ENCODE data around the gene PRKAG2.

The PRKAG2 gene

DNA sequence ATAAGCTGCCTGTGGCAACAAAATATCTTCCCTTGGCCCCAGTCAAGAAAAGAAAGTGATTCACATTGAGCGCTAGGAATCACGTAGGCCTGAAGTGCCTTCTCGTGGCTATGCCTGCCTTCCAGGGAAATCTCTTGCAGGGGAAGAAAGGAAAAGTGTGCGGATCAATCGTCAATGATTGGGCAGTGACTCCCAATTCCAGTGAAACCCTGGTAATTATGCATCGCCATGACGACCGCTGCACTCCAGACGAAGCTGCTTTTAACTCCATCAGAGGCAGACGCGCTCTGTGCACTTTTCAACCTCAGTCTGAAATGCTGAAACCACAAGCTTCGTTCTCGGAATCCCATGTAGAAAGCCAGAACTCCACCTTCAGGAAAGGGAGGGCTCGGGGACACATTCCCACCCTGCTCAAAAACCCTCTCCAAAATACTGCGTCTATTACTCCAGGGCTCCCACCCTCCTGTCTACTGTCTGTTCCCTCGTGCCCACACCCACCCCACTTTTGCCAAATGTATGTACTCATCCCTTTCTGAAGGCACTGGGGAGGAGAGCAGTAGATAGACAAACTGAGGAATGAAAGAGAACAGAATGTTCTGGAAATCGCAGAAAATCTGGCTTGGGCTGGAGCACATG is 24.2 kb upstream of the PRKAG2 start:
- no peak for DNase-seq (ENCODE audit: low read depth)

- DNase-seq (ENCODE audit: low read depth), result no peak
Observed at GRCh38 chr7:151900591-151900985, 23.7 kb upstream of the PRKAG2 start.

DNA sequence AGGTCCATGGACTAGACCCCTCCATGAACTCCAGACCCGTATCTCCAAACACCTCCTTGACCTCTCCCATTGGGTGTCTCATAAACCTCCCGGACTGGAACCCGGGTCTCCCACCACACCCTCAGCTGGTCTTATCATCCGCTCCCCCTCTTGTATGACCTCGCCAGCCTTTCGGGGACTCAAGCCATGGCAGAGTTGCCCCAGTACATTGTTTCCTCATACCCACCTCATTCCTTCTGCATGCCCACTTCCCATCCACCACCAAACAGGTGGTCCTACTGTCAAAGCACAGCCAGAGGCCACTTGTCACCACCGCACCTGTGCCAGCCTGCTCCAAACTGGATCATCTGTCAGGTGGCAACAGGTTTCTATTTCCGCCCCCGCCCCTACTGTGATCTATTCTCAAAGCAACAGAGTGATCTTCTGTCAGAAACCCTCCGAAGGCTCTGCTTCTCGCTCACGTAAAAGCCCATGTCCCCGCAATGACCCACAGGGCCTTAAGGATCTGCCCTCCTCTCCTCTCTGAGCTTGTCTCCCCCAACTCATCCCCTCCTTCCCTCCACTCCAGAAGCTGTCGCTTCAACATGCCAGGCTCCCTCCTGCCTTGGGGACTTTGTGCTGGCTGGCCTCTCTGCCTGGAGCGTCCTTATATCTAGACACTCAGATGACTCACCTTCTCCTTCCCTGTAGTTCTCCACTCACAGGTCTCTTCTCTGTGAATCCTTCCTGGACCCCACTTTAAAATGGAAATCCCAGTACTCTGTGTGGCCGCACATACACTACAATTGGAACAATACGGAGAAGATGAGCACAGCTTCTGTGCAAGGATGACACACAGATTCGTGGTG is 22.8 kb upstream of the PRKAG2 start:
- DNase-seq (ENCODE audit: low read depth), result no peak

- DNase-seq (ENCODE audit: low read depth), result no peak
Observed at GRCh38 chr7:151897951-151898686, 21.2 kb upstream of the PRKAG2 start.

- DNase-seq (ENCODE audit: low read depth), result no peak
Observed at GRCh38 chr7:151897161-151897731, 20.3 kb upstream of the PRKAG2 start.

GRCh38 chr7:151896486-151896885 is 19.6 kb upstream of the PRKAG2 start:
- DNase-seq (ENCODE audit: low read depth), result no peak

DNA sequence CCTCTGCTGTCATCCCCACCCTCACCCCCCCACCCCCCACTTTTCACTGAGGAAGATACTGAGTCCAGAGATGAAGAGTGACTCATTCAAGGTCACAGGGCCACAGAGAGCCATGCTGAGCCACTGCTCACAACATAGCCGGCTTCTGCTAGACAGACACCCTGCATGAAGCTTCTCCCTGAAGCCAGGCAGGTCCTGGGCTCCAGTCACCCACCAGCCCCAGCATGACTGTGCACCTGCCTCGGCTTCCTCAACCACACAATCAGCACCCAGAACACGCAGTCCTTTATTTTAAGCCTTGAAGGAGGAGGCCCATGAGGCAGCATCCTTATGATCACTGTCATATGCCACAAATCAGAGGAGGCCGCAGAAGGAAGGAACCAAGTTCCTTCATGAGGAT is 19.2 kb upstream of the PRKAG2 start:
- no peak for DNase-seq (ENCODE audit: low read depth)

- no peak for DNase-seq (ENCODE audit: low read depth)
Observed at GRCh38 chr7:151895631-151896031, 18.7 kb upstream of the PRKAG2 start.

- no peak for DNase-seq (ENCODE audit: low read depth)
Observed at GRCh38 chr7:151895008-151895630, 18.2 kb upstream of the PRKAG2 start.

DNA sequence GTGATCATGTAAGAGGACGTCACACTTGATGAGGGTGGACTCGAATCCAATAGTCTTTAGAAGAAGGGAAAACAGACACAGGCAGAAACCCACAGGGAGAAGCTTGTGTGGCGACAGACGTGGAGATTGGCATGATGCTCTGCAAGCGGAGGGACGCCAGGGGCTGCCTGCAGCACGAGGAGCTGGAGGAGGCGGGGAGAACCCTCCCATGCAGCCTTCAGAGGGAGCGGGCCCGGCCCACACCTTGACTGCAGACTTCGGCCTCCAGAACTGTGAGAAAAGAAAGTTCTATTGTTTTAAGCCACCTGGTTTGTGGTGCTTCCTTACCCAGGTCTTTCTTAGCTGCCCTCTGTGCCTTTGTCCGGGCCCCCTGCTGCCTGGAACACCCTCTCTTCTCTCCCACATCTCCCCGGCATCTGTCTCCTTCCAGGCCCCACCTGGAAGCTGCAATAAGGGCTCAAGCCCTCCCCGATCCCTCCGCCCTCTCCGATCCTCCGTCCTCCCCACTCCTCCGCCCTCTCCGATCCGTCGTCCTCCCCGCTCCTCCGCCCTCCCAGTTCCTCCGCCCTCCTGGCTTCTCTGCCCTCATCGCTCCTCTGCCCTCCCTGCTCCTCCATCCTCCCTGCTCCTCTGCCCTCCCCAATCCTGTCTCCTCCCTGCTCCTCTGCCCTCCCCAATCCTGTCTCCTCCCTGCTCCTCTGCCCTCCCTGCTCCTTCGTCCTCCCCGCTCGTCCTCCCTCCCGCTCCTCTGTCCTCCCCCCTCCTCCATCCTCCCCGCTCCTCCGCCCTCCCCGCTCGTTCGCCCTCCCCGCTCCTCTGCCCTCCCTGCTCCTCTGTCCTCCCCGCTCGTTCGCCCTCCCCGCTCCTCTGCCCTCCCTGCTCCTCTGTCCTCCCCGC is 17.4 kb upstream of the PRKAG2 start:
- no peak for DNase-seq (ENCODE audit: low read depth)

GRCh38 chr7:151893405-151893923 is 16.5 kb upstream of the PRKAG2 start:
- DNase-seq (ENCODE audit: low read depth), result no peak

- no peak for DNase-seq (ENCODE audit: low read depth)
Observed at GRCh38 chr7:151891753-151892152, 14.8 kb upstream of the PRKAG2 start.

- no peak for DNase-seq (ENCODE audit: low read depth)
Observed at GRCh38 chr7:151891182-151891581, 14.3 kb upstream of the PRKAG2 start.

DNA sequence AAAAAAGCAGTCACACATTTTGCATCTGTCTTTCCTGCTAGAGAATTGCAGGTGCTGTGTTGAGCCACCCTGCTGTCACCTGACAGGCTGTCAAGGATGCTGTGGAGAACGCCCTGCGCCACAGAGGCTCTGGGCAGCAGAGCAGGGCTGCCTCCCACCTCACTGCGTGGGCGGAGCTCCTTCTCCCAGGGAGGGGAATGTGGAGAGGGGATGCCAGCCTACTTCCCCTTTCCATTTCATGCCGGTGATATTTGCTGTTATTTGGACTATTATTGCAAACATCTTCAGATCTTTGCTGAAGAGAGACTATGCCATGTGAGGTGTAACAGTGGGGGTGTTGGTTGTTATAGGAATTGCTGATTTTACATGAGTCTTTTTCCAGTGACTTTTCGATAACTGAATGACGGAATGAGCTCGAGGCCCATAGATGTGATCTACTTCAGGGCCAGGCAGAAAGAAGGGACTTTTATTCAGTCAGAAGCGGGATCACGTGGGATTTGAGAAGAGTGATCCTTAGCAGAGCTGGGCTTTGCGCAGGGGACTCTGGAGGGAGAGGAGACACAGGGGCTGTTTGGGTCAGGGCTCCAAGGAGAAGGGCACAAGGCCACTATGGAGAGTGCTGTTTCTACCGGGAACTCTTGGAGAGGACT is 13.6 kb upstream of the PRKAG2 start:
- DNase-seq (ENCODE audit: low read depth), result no peak

- no peak for DNase-seq (ENCODE audit: low read depth)
Observed at GRCh38 chr7:151889406-151890354, 12.8 kb upstream of the PRKAG2 start.

DNA sequence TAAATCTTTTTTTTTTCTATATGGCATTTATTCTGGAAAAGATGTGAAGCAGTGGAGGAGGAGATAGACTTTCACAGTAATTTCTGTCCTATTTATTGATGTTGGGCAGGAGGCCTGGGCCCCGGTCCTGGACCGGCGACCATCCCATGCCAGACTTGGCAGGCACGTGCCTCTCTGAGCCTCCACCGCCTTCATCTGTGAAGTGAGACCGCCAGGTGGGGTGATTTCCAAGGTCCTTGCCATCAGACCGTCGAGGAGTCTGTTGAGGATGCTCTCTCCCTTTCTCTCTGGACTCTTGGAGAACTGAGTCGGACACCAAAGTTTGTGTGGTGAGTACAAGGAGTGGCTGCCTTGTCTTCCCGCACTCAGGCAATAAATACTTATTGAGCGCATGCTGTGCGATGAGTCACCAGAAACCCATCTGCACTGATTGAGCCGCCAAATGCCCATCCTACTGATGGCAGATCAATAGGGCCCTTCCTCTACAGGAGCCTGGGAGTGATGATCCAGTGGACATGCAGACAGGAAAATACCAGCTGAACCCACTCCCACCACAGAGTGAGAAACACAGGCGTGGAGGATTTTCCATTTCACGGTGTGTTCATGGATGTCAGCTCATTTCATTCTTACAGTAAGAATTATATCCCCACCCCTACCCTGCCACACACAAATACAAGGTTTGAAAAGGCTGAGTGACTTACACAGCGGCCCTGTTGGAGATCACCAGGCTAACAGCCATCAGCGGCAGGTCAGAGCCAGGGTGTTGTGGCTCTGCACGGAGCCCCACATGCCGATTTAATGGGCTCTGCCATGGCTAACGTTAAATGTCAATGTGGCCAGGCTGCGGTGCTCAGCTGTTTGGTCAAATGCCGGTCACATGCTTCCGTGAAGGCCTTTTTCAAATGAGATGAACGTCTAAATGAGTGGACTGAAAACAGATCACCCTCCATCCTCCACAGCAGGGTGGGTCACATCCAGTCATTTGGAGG is 11.5 kb upstream of the PRKAG2 start:
- DNase-seq (ENCODE audit: low read depth), result no peak

DNA sequence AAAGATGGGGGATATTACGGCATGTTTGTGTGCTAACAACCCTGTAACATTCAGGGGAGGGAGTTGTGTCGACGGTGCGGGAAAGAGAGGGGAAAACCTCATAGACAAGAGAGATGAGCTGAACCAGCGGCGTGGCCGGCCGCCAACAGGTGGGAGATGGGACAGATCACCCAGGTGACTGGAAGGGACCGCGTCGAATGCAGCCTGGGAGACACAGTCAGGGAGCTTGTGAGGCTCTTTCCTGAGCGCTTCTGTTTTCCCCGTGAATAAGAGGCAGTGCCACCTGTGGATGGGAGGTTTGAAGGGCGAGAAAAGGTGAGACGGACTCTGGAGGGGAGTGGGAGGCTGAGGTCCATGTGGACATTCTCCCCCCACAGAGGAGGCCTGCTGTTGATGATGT is 9.9 kb upstream of the PRKAG2 start:
- no peak for DNase-seq (ENCODE audit: low read depth)

DNA sequence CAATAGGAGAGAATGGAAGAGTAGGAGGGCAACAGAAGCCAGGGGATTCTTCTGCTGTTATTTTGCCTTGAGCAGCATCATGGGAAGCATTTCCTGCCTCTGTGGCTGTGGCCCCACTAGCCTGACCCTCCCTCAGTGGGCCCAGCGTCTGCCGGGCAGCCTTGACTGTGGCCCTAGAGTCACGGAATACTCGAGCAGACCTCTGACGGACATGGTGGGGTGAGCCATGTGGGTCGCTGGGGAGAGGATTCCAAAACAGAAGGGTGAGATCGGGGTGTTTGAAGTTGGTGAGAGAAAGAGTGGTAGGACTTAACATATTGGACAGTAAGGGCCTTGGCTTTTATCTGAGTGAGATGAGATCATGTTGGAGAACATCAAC is 8.3 kb upstream of the PRKAG2 start:
- DNase-seq (ENCODE audit: low read depth), result no peak
